Cardiac muscle cell (in vitro differentiated cells and primary cell): ENCODE measurements around the gene TRMT2A. TPM values are rescaled to one million over a fixed set of nuclear protein-coding genes. Genes with fewer than 3 reads are reported as not detected.
"Not testable (repeated sequence)": the region's sequence is repeated elsewhere in the genome, so short reads cannot be mapped to it uniquely, and the experiment has no call there.

Source experiments
- DNase-seq, 2 donors: peaks; one replicate each; pipeline versions ENCODE4 v3.0.0 to v3.0.0-alpha.2; 2010 to 2017; ENCODE audit warnings: low read depth in 1 of 2, low spot score in 1 of 2
- H3K27ac ChIP-seq: fragments of 200-600 bp; sonication (generic); 2 replicates; pipeline ENCODE4 v1.5.1; 2016
- H3K27me3 ChIP-seq: fragments of 200-600 bp; sonication (generic); 2 replicates; pipeline ENCODE4 v1.6.0; 2016; ENCODE audit warnings: control low read depth
- H3K36me3 ChIP-seq: fragments of 200-600 bp; sonication (generic); 2 replicates; pipeline ENCODE4 v1.5.1; 2016; ENCODE audit warnings: control low read depth
- H3K4me1 ChIP-seq: fragments of 200-600 bp; sonication (generic); 2 replicates; pipeline ENCODE4 v1.8.1; 2017; ENCODE audit warnings: low read depth, mild to moderate bottlenecking, mixed run types
- H3K4me3 ChIP-seq: fragments of 200-600 bp; sonication (generic); 2 replicates; pipeline ENCODE4 v1.5.1; 2016; ENCODE audit warnings: mild to moderate bottlenecking
- H3K9me3 ChIP-seq: fragments of 200-600 bp; sonication (generic); 2 replicates; pipeline ENCODE4 v1.5.1; 2017; ENCODE audit warnings: low read depth, mild to moderate bottlenecking, control low read depth
- polyA plus RNA-seq: library from polyadenylated mRNA; unstranded; fragments of >200 nt; fragmentation: Nextera tagmentation; extraction: Ambion mirVana; gene quantifications from 2 replicates; pipeline ENCODE4 v1.2.1, GENCODE V29; 2016
- total RNA-seq: library from RNA; depleted of rRNA; stranded (reverse); fragments of >200 nt; gene quantifications from 2 replicates; pipeline ENCODE4 v1.2.3, GENCODE V29; 2016
- TF ChIP-seq, protein P1 (sequence below): IDR thresholded peaks from 2 replicates; pipeline ENCODE4 v1.5.1; 2012; ENCODE audit warnings: low read depth, mild to moderate bottlenecking, low read length

TRMT2A gene
- total and polyA plus RNA-seq, 2 experiments from 2014 or later: 71.9 to 77.7 TPM

DNA sequence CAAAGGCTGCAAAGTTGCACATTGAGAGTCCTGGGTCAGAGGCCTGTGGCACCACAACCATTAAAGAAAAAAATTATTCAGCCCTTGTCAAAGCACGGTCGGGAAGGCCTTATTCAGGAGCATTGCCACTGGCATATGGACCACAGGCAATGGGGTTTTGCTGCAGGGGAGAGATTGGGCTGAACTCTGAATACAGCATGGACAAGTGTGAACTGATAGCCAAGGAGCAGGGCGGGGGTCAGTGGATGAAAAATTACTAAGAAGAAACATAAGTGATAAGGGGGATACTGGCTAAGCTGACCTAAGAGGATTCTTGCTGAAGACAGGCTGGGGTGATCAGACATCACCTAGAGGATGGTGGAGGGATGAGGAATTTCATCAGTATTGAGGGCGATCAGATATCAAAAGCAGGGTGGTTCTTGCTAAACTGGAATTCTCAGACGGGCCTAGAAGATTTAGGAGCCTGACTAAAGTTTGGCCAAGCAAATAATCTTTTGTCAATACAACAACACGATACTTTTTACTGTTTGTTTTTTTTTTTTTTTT, 40.3 kb downstream of the TRMT2A start:
- Histone ChIP-seq H3K4me3 (no peak overlapping the region), H3K27me3 (no peaks in the 10 kb centered on the region), H3K36me3 (no peaks in the 10 kb centered on the region), H3K4me1 (peaks cover 5% of the 10 kb centered on the region), H3K9me3 (no peaks in the 10 kb centered on the region), H3K27ac (no peak overlapping the region)
- no peak for DNase-seq
- TF ChIP-seq, protein P1, sequence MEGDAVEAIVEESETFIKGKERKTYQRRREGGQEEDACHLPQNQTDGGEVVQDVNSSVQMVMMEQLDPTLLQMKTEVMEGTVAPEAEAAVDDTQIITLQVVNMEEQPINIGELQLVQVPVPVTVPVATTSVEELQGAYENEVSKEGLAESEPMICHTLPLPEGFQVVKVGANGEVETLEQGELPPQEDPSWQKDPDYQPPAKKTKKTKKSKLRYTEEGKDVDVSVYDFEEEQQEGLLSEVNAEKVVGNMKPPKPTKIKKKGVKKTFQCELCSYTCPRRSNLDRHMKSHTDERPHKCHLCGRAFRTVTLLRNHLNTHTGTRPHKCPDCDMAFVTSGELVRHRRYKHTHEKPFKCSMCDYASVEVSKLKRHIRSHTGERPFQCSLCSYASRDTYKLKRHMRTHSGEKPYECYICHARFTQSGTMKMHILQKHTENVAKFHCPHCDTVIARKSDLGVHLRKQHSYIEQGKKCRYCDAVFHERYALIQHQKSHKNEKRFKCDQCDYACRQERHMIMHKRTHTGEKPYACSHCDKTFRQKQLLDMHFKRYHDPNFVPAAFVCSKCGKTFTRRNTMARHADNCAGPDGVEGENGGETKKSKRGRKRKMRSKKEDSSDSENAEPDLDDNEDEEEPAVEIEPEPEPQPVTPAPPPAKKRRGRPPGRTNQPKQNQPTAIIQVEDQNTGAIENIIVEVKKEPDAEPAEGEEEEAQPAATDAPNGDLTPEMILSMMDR: no peak

GRCh38 chr22:20071524-20071972, 45.5 kb downstream of the TRMT2A start:
- peak in 1 of 2 donors; percentile 17 for DNase-seq
- H3K9me3 ChIP-seq: no peaks in the 10 kb centered on the region
- H3K36me3 ChIP-seq: no peaks in the 10 kb centered on the region
- no peaks in the 10 kb centered on the region for H3K4me1 ChIP-seq
- H3K4me3 ChIP-seq: no peak overlapping the region
- no peak overlapping the region for H3K27ac ChIP-seq
- TF ChIP-seq, protein P1: no peak
- no peaks in the 10 kb centered on the region for H3K27me3 ChIP-seq

DNA sequence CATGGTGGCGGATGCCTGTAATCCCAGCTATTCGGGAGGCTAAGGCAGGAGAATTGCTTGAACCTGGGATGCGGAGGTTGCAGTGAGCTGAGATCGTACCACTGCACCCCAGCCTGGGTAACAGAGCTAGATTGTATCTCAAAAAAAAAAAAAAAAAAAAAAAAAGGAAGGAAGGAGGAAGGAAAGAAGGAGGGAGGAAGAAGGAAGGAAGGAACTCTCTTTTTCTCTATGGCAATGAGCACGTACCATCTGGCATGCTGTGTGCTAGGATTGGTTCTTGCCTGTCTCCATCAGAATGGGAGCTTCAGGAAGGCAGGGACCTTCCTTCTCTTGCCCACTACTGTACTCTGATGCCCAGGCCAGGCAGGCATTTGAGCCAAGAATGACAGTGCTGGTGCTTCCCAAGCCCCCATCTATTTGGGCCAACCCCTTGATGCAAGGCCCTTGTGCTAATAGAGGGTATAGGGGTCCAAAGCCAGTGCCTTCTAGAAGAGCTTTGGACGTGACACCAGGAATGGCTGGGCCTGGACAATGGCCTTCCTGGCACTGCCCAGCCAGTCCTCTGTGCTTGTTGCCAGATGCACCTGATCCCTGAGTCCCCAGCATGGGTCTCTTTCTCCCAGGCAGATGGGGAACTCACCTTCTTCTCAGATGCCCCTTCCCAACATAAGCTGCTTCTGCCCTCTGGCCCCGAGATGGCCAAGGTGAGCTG, 47.5 kb downstream of the TRMT2A start:
- DNase-seq: no peak
- no peaks in the 10 kb centered on the region for H3K36me3 ChIP-seq
- TF ChIP-seq, protein P1: no peak
- H3K9me3 ChIP-seq: no peaks in the 10 kb centered on the region
- H3K4me1 ChIP-seq: no peaks in the 10 kb centered on the region
- H3K4me3 ChIP-seq: no peak overlapping the region
- no peaks in the 10 kb centered on the region for H3K27me3 ChIP-seq
- H3K27ac ChIP-seq: no peak overlapping the region

- H3K36me3 ChIP-seq: no peaks in the 10 kb centered on the region
- TF ChIP-seq, protein P1: no peak
- H3K27ac ChIP-seq: no peak overlapping the region
- H3K9me3 ChIP-seq: no peaks in the 10 kb centered on the region
- H3K27me3 ChIP-seq: no peaks in the 10 kb centered on the region
- no peaks in the 10 kb centered on the region for H3K4me1 ChIP-seq
- DNase-seq: no peak
- H3K4me3 ChIP-seq: no peak overlapping the region
Observed at GRCh38 chr22:20068640-20069039, 48.4 kb downstream of the TRMT2A start.

GRCh38 chr22:20067384-20067682, 49.7 kb downstream of the TRMT2A start:
- H3K4me1 ChIP-seq, H3K4me3 ChIP-seq, H3K27ac ChIP-seq, H3K27me3 ChIP-seq, H3K9me3 ChIP-seq, H3K36me3 ChIP-seq, DNase-seq: not testable (repeated sequence)

- Histone ChIP-seq H3K27ac (no peak overlapping the region), H3K27me3 (no peaks in the 10 kb centered on the region), H3K36me3 (no peaks in the 10 kb centered on the region), H3K4me1 (no peaks in the 10 kb centered on the region), H3K9me3 (no peaks in the 10 kb centered on the region), H3K4me3 (no peak overlapping the region)
- no peak for DNase-seq
- TF ChIP-seq, protein P1: no peak
Observed at GRCh38 chr22:20066617-20067383, 50.2 kb downstream of the TRMT2A start.
